Esophagus squamous epithelium (tissue), 4 donors: ENCODE measurements around the gene GPR35.

ENCODE experiments used
- CTCF ChIP-seq, 6 experiments: fragments of 450-650 bp in 4 of 6; fragments of 200-600 bp in 2 of 6; sonication (generic) in 2 of 6; IDR thresholded peaks; one replicate each; pipeline ENCODE4 v1.5.1; 2016 to 2019; ENCODE audit warnings: antibody characterized with exemption in 6 of 6, mild to moderate bottlenecking in 4 of 6, moderate library complexity in 4 of 6
- POLR2A ChIP-seq, 4 donors: fragments of 450-650 bp; IDR thresholded peaks; one replicate each; pipeline ENCODE4 v1.6.1; 2017; ENCODE audit warnings: antibody characterized with exemption in 4 of 4, mild to moderate bottlenecking in 4 of 4, moderate library complexity in 3 of 4

- TF ChIP-seq CTCF (IDR thresholded peaks at IDR 0.05) (no peak), POLR2A (IDR thresholded peaks at IDR 0.05) (no peak)
Observed at GRCh38 chr2:240619506-240620148, 5.7 kb upstream of the GPR35 start.
